DLD1 (cell line): ENCODE results near the gene CACNA2D2.

Experiments
- in situ Hi-C: cut with HindIII; loops from 2 replicates; pipeline ENCODE4 v1.10.0; 2017; ENCODE audit warnings: low sequenced_read_pairs

The CACNA2D2 gene

GRCh38 chr3:50503504-50504342, at the start of gene CACNA2D2:
TSS of gene CACNA2D2 (minus strand) at chr3:50503634. CDS start at chr3:50503423, 211 bp downstream.
- in situ Hi-C loops = no loop called here

- in situ Hi-C loops = no loop called here
These were observed 49.2 kb upstream of the CACNA2D2 start for GRCh38 chr3:50552598-50552997.

GRCh38 chr3:50551681-50552435, 48.4 kb upstream of the CACNA2D2 start:
- in situ Hi-C loops = no loop called here

- in situ Hi-C loops = no loop called here
These were observed 47.7 kb upstream of the CACNA2D2 start for GRCh38 chr3:50551054-50551659.

GRCh38 chr3:50550079-50550736, 46.8 kb upstream of the CACNA2D2 start:
- in situ Hi-C loops = no loop called here

- in situ Hi-C loops = no loop called here
These were observed 45.8 kb upstream of the CACNA2D2 start for GRCh38 chr3:50549226-50549625.

GRCh38 chr3:50545781-50546180, 42.3 kb upstream of the CACNA2D2 start:
- in situ Hi-C loops = no loop called here

- in situ Hi-C loops = no loop called here
These were observed 39.0 kb upstream of the CACNA2D2 start for GRCh38 chr3:50542177-50543034.

GRCh38 chr3:50539356-50540286, 36.2 kb upstream of the CACNA2D2 start:
- in situ Hi-C loops = loop anchor here (10.0 kb wide), 1 partner anchor 115 kb away; no protein-coding TSS in a partner anchor

- in situ Hi-C loops = loop anchor here (10.0 kb wide), 1 partner anchor 113 kb away; no protein-coding TSS in a partner anchor
These were observed 34.1 kb upstream of the CACNA2D2 start for GRCh38 chr3:50537421-50538129.

GRCh38 chr3:50536471-50537180, 33.2 kb upstream of the CACNA2D2 start:
- in situ Hi-C loops = loop anchor here (10.0 kb wide), 1 partner anchor 112 kb away; no protein-coding TSS in a partner anchor

- in situ Hi-C loops = loop anchor here (10.0 kb wide), 1 partner anchor 110 kb away; no protein-coding TSS in a partner anchor
These were observed 31.4 kb upstream of the CACNA2D2 start for GRCh38 chr3:50534681-50535330.

- in situ Hi-C loops = loop anchor here (10.0 kb wide), 1 partner anchor 109 kb away; no protein-coding TSS in a partner anchor
These were observed 30.5 kb upstream of the CACNA2D2 start for GRCh38 chr3:50533807-50534461.

GRCh38 chr3:50533316-50533715, 29.9 kb upstream of the CACNA2D2 start:
- in situ Hi-C loops = loop anchor here (10.0 kb wide), 1 partner anchor 109 kb away; no protein-coding TSS in a partner anchor

GRCh38 chr3:50532062-50532705, 28.8 kb upstream of the CACNA2D2 start:
- in situ Hi-C loops = loop anchor here (10.0 kb wide), 1 partner anchor 107 kb away; no protein-coding TSS in a partner anchor

- in situ Hi-C loops = loop anchor here (10.0 kb wide), 1 partner anchor 106 kb away; no protein-coding TSS in a partner anchor
These were observed 27.8 kb upstream of the CACNA2D2 start for GRCh38 chr3:50531201-50531600.
